Measurements from ENCODE around the gene USP3.

USP3 gene

DNA sequence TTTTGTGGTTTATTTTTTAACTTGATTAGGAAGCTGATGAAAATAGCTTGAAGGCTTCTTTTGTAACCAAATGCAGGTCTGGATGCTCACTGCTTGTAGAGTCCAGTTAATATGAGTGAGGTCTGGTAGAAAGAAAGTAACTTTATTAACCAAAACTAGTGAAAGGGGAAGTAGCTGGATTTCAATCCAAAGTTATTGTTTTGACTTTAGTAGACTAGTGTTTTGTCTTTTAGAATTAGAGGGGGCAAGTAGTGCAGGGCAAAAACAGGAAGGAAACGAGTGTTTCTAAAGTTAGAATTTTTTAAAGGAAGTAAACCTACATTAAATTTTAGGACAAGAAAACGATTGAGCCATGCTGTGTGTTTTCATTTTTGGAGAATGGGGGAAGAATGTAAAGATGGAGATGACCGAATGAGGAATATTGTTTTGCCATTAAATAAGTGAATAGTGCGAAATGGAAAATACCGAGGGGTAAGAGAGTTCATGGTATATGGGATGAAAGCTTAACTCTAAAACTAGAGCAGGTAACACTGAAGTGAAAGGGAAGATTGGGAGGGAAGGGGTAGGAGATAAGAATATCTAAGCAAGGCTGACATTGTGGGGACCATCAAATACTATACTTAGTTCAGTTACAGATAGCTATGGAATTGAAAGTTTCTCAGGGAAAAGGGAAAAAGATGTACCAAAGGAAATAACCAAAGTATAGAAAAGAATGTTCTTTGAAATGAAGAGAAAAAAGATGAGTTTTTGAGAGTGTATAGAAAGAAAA is 40.0 kb downstream of the USP3 start:
- DNase-seq (ENCODE audit: low read depth) = no peak

DNA sequence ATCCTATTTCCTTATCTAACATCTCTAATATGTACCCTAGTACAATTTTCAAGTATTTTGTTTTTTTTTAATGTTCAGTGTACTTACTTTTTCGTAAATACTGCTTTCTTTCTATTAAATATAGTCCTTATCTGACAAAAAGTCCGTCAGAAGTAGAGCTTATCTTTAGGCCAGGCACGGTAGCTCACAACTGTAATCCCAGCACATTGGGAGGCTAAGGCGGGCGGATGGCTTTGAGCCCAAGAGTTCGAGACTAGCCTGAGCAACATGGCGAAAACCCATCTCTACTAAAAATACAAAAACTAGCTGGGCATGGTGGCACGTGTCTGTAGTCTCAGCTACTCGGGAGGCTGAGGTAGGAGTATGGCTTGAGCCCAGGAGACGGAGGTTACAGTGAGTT is 41.1 kb downstream of the USP3 start:
- DNase-seq (ENCODE audit: low read depth) = no peak

DNA sequence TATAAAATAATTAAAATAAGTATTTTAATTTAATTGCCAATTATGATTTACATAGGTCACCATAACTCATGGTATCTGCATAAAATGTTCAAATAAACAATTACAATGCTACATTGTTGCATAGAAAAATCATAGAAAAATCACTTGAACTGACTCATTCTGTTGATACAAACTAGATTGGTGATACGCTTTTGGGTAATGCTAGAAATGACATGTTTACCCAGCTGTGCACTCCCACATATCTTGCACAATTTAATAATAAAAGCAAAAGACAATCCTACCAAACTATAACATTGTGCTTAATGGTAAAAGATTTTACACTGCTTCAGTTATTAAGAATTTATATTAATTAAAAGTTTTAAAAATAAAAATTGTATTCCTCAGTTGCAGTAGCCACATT is 47.0 kb downstream of the USP3 start:
- no peak for DNase-seq (ENCODE audit: low read depth)

DNA sequence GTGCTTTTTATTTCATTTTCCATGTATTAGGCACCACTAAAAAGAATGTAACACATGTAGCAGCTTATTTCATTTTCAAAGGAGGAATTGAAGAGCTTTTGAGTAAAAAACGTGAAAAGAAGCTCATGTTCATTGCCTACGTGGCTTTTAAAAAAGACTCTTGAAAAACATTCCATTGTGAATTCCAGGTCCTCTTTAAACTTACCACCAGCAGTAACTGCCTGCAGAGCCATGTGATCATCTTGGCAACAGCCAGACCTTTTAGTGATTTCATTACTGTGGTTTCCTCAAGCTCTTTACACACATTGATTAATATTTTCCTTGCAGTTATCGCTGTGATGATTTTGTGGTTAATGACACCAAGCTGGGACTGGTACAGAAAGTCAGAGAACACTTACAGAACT is 49.0 kb downstream of the USP3 start:
- DNase-seq (ENCODE audit: low read depth) = no peak

DNA sequence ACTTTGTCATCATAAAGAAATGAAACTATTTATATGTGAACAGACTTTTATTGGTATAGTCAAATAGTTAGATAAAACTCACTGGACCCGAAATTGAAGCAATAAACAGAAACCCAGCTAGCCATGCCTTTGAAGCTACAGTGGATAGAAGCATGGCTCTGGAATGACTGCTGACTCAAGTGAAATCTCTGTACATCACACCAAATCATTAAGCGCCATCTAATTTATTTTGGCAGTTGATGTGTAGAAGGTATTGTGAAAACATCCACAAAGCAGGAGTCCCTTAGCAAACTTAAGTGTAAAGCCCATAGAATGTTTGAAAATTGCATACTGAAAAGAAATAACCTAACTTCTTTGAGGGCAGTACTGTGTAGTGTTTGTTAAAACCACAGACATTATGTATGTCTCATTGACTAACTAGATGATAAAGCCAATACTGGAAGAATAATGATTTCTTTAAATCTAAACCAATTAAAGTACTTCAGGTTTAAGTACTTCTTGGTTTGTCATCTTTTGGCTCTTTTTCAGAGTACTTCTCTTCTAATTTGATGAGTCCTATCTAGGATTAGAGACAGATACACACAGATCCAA is 50.0 kb downstream of the USP3 start:
- DNase-seq (ENCODE audit: low read depth) = no peak

- DNase-seq (ENCODE audit: low read depth) = no peak
Measured at GRCh38 chr15:63555507-63555906, 51.1 kb downstream of the USP3 start.

GRCh38 chr15:63556246-63556645 is 51.9 kb downstream of the USP3 start:
- DNase-seq (ENCODE audit: low read depth) = no peak

DNA sequence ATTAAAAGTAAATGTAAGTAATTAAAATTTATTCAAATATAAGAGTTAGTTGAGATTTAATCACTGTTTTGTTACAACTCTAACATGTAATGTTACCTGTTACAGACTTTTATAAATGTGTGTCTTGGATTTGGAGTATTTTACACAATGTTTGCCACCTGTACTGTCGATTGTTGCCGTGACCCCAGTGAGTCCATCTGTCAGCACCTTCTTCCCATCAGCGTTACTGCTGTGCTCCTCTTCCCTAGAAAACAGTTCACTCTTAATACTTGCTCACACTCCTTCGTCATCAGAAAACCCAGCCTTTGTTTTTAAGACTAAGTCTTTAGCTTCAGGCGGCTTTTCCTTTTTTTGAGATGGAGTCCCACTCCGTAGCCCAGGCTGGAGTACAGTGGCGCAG is 52.3 kb downstream of the USP3 start:
- DNase-seq (ENCODE audit: low read depth) = no peak

GRCh38 chr15:63559753-63560152 is 55.4 kb downstream of the USP3 start:
- no peak for DNase-seq (ENCODE audit: low read depth)

DNA sequence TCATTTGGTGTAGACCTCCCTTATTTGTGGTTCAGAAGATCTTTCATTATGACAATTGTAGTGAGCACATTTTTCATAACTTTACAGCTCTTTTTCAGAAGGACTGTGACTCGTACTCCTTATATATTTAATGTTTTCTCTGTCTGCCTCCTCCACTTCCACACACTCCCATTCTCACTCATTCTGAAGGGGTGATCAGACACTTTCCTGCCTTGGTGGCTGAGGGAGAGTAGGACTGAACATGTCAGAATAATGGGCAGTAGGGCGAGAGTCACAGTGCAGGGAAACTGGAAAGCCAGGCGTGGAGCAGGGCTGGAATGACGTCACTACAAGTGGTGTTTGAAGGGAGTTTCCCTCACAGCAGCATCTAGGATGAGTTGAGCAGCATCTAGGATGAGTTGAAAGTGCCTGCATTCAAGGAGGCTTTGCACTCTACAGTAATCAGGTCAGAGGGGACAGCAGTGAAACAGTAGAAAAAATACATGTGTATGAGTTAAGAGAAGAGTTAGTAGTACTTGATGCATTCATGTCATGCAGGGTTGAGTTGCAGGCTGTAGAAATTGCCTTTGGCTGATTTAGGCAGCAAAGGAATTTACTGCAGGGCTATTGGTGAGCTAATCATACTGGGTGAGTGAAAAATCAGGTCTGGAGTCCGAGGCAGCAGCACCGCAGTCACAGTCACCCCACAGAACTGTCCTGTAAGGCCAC is 56.5 kb downstream of the USP3 start:
- DNase-seq (ENCODE audit: low read depth) = no peak

GRCh38 chr15:63564093-63564492 is 59.7 kb downstream of the USP3 start:
- DNase-seq (ENCODE audit: low read depth) = no peak

- no peak for DNase-seq (ENCODE audit: low read depth)
Measured at GRCh38 chr15:63565536-63566186, 61.3 kb downstream of the USP3 start.

GRCh38 chr15:63572749-63573464 is 68.5 kb downstream of the USP3 start:
- no peak for DNase-seq (ENCODE audit: low read depth)

DNA sequence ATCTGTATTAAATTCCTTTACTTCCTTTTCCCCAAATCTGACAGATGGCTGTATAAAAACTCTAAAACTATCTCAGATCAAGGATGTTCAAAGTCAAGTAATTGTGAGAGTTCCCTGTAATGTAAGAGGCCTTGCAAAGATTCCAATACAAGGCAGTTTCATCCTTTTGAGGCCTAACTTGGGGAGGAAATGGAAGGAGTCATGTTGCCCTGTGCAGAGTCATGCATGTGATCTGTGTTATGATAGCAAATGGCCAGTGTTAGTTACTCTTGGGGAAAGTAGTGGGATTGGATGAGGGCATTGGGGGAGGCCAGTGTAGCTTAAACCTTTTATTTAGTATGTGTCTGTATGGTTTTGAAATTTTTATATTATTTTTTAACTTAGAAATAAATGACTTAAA is 69.1 kb downstream of the USP3 start:
- DNase-seq (ENCODE audit: low read depth) = no peak

- DNase-seq (ENCODE audit: low read depth) = no peak
Measured at GRCh38 chr15:63575312-63575711, 70.9 kb downstream of the USP3 start.

- no peak for DNase-seq (ENCODE audit: low read depth)
Measured at GRCh38 chr15:63576441-63576840, 72.0 kb downstream of the USP3 start.

DNA sequence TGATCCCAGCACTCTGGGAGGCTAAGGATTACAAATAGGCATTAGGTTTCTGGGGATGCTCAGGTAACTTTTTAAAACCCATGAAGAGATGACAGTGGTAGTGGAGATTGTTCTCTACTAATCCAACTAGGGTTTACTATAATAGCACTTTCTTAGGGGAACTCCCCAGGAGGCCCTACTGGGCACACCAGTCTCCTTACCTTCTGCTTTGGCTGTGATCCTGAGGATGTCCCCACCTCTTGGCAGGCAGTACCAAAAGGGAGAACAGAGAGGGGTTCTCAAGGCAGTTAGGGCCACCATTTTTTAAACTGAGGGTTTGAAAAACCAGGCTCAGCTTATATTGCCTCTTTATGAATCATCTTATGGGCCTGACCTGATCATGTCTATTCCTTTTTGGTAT is 77.8 kb downstream of the USP3 start:
- no peak for DNase-seq (ENCODE audit: low read depth)

DNA sequence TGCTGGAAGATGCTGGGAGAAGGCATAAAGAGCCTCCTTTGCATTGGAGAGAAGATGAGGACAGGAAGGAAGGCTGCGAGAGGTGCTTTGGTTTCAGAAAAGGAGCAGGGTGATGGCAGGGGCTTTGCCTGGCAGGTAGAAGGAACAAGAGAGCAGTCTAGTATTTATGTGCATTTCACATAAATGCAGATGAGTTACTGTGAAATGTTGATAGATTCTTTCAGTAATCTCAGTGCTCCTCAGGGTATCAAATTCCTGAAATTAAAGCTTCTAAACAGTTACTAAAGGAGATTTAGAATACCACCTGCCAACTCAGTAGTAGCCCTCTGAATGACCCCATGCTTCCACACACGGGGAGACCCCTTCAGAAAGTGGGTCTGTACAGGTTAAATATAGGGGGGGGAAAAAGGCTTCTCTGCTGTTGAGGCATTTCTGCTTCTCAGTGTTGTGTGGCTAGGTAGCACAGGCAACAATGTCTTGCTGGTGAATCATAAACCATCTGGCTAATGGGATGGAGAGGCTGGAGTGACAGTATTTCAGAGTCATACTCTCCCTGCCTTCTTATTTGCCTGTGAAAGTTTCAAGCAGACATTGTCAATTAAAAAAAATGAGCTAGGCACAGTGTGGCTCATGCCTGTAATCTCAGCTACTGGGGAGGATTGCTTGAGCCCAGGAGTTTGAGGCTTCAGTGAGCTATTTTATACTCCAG is 78.5 kb downstream of the USP3 start:
- no peak for DNase-seq (ENCODE audit: low read depth)

GRCh38 chr15:63586790-63587189 is 82.4 kb downstream of the USP3 start:
- DNase-seq (ENCODE audit: low read depth) = no peak

DNA sequence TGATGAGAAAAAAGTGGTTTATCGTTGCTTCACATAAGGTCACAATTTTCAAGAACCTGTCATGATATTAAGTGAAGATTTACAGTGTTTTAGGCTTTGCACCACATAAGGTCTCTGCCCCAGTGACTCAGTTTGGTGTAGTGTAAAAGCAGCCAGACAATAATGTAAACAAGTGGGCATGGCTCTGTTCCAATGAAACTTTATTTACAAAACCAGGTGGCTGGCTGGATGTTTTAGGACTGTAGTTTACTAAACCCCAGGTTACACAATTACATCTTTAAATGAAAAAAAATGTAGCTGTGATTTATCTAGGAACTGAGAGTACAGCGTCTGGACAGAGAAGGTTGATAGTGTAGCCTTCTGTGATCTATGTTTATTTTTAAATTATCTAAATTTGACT is 83.1 kb downstream of the USP3 start:
- no peak for DNase-seq (ENCODE audit: low read depth)

GRCh38 chr15:63588826-63589225 is 84.4 kb downstream of the USP3 start:
- no peak for DNase-seq (ENCODE audit: low read depth)
